ENCODE data around the gene CTSW.
A peak's percentile ranks its signal among the peaks of the same experiment; 100 is the strongest.

The CTSW gene

GRCh38 chr11:65854852-65855837, 24.5 kb upstream of the CTSW start:
- DNase-seq (ENCODE audit: extremely low read depth in 1 of 2, low read depth in 1 of 2) = no peak

GRCh38 chr11:65855927-65856363, 23.7 kb upstream of the CTSW start:
- DNase-seq (ENCODE audit: extremely low read depth in 1 of 2, low read depth in 1 of 2) = no peak

- DNase-seq (ENCODE audit: extremely low read depth in 1 of 2, low read depth in 1 of 2) = peak; percentile 74 to 75
Measured at GRCh38 chr11:65856689-65857499, 22.7 kb upstream of the CTSW start.

GRCh38 chr11:65857500-65857852, 22.2 kb upstream of the CTSW start:
- DNase-seq (ENCODE audit: extremely low read depth in 1 of 2, low read depth in 1 of 2) = no peak

GRCh38 chr11:65857853-65858680, 21.6 kb upstream of the CTSW start, which contains the start of gene CFL1:
CFL1 (minus strand) TSS chr11:65858180; CDS start chr11:65858099, 81 bp downstream.
- peak; percentile 96 to 97 for DNase-seq (ENCODE audit: extremely low read depth in 1 of 2, low read depth in 1 of 2)

GRCh38 chr11:65858681-65859087, 21.0 kb upstream of the CTSW start:
- no peak for DNase-seq (ENCODE audit: extremely low read depth in 1 of 2, low read depth in 1 of 2)

GRCh38 chr11:65859095-65859811, 20.4 kb upstream of the CTSW start:
- DNase-seq (ENCODE audit: extremely low read depth in 1 of 2, low read depth in 1 of 2) = peak; percentile 96 to 100

GRCh38 chr11:65859812-65860277, 19.8 kb upstream of the CTSW start:
- no peak for DNase-seq (ENCODE audit: extremely low read depth in 1 of 2, low read depth in 1 of 2)

- DNase-seq (ENCODE audit: extremely low read depth in 1 of 2, low read depth in 1 of 2) = peak; percentile 92 to 95
Measured at GRCh38 chr11:65860278-65861164, 19.1 kb upstream of the CTSW start, which contains the start of gene MUS81. MUS81 (plus strand) TSS chr11:65860433; CDS start chr11:65860754, 321 bp downstream.

- no peak for DNase-seq (ENCODE audit: extremely low read depth in 1 of 2, low read depth in 1 of 2)
Measured at GRCh38 chr11:65861165-65861505, 18.5 kb upstream of the CTSW start.

GRCh38 chr11:65861533-65862183, 18.0 kb upstream of the CTSW start:
- no peak for DNase-seq (ENCODE audit: extremely low read depth in 1 of 2, low read depth in 1 of 2)

- no peak for DNase-seq (ENCODE audit: extremely low read depth in 1 of 2, low read depth in 1 of 2)
Measured at GRCh38 chr11:65862191-65862735, 17.4 kb upstream of the CTSW start.

- DNase-seq (ENCODE audit: extremely low read depth in 1 of 2, low read depth in 1 of 2) = no peak
Measured at GRCh38 chr11:65862941-65863888, 16.4 kb upstream of the CTSW start.

GRCh38 chr11:65863889-65864705, 15.5 kb upstream of the CTSW start:
- no peak for DNase-seq (ENCODE audit: extremely low read depth in 1 of 2, low read depth in 1 of 2)

- DNase-seq (ENCODE audit: extremely low read depth in 1 of 2, low read depth in 1 of 2) = no peak
Measured at GRCh38 chr11:65864706-65865471, 14.7 kb upstream of the CTSW start.
